Measurements from ENCODE around the gene TTC14. TPM values are rescaled to one million over a fixed set of nuclear protein-coding genes. Genes with fewer than 3 reads are reported as not detected.
"Not testable (repeated sequence)": the region's sequence is repeated elsewhere in the genome, so short reads cannot be mapped to it uniquely, and the experiment has no call there.

The TTC14 gene
- total RNA-seq, 1 donor from 2014 or later: 40.4 TPM

GRCh38 chr3:180615954-180616353 lies 14.0 kb downstream of the TTC14 start:
- no peaks in the 10 kb centered on the region for H3K9me3 Mint-ChIP-seq (ENCODE audit: unreplicated experiment)
- H3K4me3 Mint-ChIP-seq (ENCODE audit: unreplicated experiment): no peak overlapping the region
- TF ChIP-seq, protein P1, sequence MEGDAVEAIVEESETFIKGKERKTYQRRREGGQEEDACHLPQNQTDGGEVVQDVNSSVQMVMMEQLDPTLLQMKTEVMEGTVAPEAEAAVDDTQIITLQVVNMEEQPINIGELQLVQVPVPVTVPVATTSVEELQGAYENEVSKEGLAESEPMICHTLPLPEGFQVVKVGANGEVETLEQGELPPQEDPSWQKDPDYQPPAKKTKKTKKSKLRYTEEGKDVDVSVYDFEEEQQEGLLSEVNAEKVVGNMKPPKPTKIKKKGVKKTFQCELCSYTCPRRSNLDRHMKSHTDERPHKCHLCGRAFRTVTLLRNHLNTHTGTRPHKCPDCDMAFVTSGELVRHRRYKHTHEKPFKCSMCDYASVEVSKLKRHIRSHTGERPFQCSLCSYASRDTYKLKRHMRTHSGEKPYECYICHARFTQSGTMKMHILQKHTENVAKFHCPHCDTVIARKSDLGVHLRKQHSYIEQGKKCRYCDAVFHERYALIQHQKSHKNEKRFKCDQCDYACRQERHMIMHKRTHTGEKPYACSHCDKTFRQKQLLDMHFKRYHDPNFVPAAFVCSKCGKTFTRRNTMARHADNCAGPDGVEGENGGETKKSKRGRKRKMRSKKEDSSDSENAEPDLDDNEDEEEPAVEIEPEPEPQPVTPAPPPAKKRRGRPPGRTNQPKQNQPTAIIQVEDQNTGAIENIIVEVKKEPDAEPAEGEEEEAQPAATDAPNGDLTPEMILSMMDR (IDR thresholded peaks at IDR 0.05; ENCODE audit: unreplicated experiment): no peak
- DNase-seq (ENCODE audit: low spot score): no peak
- H3K36me3 Mint-ChIP-seq (ENCODE audit: low read depth, unreplicated experiment): peaks cover 10% of the 10 kb centered on the region
- H3K4me1 Mint-ChIP-seq (ENCODE audit: unreplicated experiment): no peaks in the 10 kb centered on the region
- H3K27me3 Mint-ChIP-seq (ENCODE audit: unreplicated experiment): no peaks in the 10 kb centered on the region
- no peak overlapping the region for H3K27ac Mint-ChIP-seq (ENCODE audit: unreplicated experiment)

DNA sequence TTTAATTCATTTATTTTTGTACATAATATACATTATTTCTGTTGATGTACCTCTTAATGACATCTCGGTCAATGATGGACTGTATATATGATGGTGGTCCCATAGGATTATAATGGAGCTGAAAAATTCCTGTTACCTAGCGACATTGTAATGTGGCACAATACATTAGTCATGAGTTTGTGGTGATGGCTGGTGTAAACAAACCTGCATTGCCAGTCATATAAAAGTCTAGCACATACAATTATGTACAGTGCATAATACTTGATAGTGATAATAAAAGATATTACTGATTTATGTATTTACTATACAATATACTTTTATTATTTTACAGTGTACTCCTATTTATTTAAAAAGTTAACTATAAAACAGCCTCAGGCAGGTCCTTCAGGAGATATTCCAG lies 15.1 kb downstream of the TTC14 start:
- TF ChIP-seq, protein P1 (IDR thresholded peaks at IDR 0.05; ENCODE audit: unreplicated experiment): no peak
- Mint-ChIP-seq H3K27me3 (ENCODE audit: unreplicated experiment) (no peaks in the 10 kb centered on the region), H3K27ac (ENCODE audit: unreplicated experiment) (no peak overlapping the region), H3K4me1 (ENCODE audit: unreplicated experiment) (no peaks in the 10 kb centered on the region), H3K4me3 (ENCODE audit: unreplicated experiment) (no peak overlapping the region), H3K36me3 (ENCODE audit: low read depth, unreplicated experiment) (peaks cover 3% of the 10 kb centered on the region), H3K9me3 (ENCODE audit: unreplicated experiment) (no peaks in the 10 kb centered on the region)
- DNase-seq (ENCODE audit: low spot score): no peak

DNA sequence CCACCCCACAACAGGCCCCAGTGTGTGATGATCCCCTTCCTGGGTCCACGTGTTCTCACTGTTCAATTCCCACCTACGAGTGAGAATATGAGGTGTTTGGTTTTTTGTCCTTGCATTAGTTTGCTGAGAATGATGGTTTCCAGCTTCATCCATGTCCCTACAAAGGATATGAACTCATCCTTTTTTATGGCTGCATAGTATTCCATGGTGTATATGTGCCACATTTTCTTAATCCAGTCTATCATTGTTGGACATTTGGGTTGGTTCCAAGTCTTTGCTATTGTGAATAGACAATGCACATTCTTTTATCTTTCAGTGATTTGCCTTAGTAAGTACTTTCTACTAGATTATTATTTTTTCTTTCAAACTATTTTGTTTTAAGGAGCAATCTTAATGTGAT lies 16.6 kb downstream of the TTC14 start:
- H3K27ac Mint-ChIP-seq (ENCODE audit: unreplicated experiment); H3K4me1 Mint-ChIP-seq (ENCODE audit: unreplicated experiment); H3K36me3 Mint-ChIP-seq (ENCODE audit: low read depth, unreplicated experiment); DNase-seq (ENCODE audit: low spot score); H3K27me3 Mint-ChIP-seq (ENCODE audit: unreplicated experiment); H3K4me3 Mint-ChIP-seq (ENCODE audit: unreplicated experiment); H3K9me3 Mint-ChIP-seq (ENCODE audit: unreplicated experiment): not testable (repeated sequence)

DNA sequence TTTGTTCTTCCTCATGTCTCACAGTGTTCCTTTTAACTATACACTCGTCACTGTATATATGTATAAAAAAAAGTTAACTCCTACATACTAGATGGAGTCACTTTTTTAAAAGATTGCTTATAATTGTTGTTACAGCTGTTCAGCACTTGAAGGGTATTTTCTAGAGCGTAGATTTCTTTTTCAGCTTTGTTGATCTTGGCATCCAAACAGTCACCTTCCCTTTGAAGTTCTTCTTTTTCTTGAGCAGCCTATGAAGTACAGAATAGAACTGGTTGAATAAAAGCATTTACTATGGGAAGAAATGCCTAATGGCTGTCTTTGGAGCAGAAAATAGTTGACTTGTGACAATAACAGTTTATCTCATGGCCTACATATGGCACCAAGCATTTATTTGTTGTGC lies 17.8 kb downstream of the TTC14 start:
- no peak for DNase-seq (ENCODE audit: low spot score)
- H3K9me3 Mint-ChIP-seq (ENCODE audit: unreplicated experiment): no peaks in the 10 kb centered on the region
- H3K27me3 Mint-ChIP-seq (ENCODE audit: unreplicated experiment): no peaks in the 10 kb centered on the region
- H3K4me1 Mint-ChIP-seq (ENCODE audit: unreplicated experiment): no peaks in the 10 kb centered on the region
- TF ChIP-seq, protein P1 (IDR thresholded peaks at IDR 0.05; ENCODE audit: unreplicated experiment): no peak
- no peak overlapping the region for H3K4me3 Mint-ChIP-seq (ENCODE audit: unreplicated experiment)
- H3K36me3 Mint-ChIP-seq (ENCODE audit: low read depth, unreplicated experiment): no peaks in the 10 kb centered on the region
- H3K27ac Mint-ChIP-seq (ENCODE audit: unreplicated experiment): no peak overlapping the region

DNA sequence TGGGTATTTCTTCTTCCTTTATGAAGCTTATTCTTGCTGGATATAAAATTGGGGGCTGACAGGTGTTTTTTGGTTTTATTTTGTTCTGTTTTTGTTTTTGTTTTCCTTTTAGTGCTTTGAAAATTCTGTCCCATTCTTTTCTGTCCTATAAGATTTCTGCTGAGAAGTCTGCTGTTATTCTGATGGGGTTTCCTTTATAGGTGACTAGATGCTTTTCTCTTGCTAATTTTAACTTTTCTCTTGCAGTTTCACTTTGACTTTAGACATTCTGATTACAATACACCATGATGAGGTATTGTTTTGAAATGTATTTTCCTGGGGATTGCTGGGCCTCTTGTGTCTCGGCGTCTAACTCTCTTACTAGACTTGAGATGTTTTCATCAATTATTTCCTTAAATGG lies 22.8 kb downstream of the TTC14 start:
- no peak for DNase-seq (ENCODE audit: low spot score)
- Mint-ChIP-seq H3K27me3 (ENCODE audit: unreplicated experiment) (no peaks in the 10 kb centered on the region), H3K27ac (ENCODE audit: unreplicated experiment) (no peak overlapping the region), H3K9me3 (ENCODE audit: unreplicated experiment) (no peaks in the 10 kb centered on the region), H3K4me1 (ENCODE audit: unreplicated experiment) (no peaks in the 10 kb centered on the region), H3K36me3 (ENCODE audit: low read depth, unreplicated experiment) (no peaks in the 10 kb centered on the region), H3K4me3 (ENCODE audit: unreplicated experiment) (no peak overlapping the region)
- TF ChIP-seq, protein P1 (IDR thresholded peaks at IDR 0.05; ENCODE audit: unreplicated experiment): no peak

DNA sequence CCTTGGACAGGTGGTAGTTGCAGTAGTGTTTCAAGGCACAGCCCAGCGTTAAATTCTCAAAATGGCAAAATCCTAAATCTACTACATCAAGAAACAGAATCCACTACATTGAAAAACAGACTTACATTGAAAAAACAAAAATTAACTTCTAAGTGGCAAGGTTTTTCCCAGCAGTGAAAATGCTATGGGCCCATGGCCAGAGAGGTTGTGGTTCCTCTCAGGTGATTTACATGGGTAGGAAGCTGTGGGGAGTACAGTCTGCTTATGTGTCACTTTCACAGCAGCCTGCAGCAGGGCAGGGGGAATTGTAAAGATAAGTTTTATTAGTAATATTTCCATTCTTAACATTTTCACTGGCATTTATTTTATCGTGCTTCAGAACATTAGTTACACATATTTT lies 24.9 kb downstream of the TTC14 start:
- H3K27me3 Mint-ChIP-seq (ENCODE audit: unreplicated experiment): no peaks in the 10 kb centered on the region
- no peak for DNase-seq (ENCODE audit: low spot score)
- no peak overlapping the region for H3K27ac Mint-ChIP-seq (ENCODE audit: unreplicated experiment)
- no peaks in the 10 kb centered on the region for H3K4me1 Mint-ChIP-seq (ENCODE audit: unreplicated experiment)
- H3K9me3 Mint-ChIP-seq (ENCODE audit: unreplicated experiment): no peaks in the 10 kb centered on the region
- TF ChIP-seq, protein P1 (IDR thresholded peaks at IDR 0.05; ENCODE audit: unreplicated experiment): no peak
- H3K36me3 Mint-ChIP-seq (ENCODE audit: low read depth, unreplicated experiment): no peaks in the 10 kb centered on the region
- no peak overlapping the region for H3K4me3 Mint-ChIP-seq (ENCODE audit: unreplicated experiment)

All from endothelial cell (in vitro differentiated cells).